GM18907 (cell line): Measurements from ENCODE around the gene KRT222.

ENCODE experiments used
- ATAC-seq: cut with Tn5 transposase; IDR thresholded peaks from one replicate; pipeline ENCODE4 v1.9.1; 2021; ENCODE audit warnings: mild to moderate bottlenecking, moderate library complexity; ENCODE audit not compliant: unreplicated experiment

Gene KRT222

DNA sequence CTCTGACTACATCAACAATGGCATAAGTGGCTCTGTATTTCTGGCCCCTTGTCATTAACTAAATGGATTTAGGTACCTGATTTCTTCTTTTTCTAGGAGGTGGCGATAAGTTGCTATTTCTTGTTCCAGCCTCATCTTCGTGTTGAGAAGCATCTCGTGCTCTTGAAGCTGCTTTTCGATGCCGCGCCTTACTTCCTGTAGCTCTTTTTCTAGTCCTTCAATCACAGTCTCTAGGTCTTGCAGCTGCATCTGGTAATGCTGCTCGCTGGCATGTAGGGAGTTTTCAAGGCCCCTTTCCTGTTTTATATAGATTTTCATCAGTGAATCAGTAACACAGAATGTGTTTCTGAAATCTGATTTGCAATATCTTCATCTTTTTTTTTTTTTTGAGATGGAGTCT lies 5.1 kb downstream of the KRT222 start:
- no peak for ATAC-seq

DNA sequence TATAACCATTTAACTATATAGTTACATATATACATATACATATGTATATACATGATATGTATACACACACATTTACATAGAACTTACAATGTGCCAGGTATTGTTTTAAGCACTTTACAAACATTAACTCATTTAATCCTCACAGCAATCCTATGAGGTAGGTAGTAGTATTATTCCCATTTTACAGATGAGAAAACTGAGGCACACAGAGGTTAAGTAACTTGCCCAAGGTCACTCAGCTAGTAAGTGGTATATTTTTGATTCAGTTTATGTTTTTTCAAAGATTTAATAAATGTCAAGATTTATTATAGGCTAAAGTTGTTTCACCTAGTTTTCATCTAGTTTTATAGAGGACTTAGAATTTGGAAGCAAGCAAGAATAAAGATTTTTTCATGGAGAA lies 6.6 kb downstream of the KRT222 start:
- no peak for ATAC-seq

DNA sequence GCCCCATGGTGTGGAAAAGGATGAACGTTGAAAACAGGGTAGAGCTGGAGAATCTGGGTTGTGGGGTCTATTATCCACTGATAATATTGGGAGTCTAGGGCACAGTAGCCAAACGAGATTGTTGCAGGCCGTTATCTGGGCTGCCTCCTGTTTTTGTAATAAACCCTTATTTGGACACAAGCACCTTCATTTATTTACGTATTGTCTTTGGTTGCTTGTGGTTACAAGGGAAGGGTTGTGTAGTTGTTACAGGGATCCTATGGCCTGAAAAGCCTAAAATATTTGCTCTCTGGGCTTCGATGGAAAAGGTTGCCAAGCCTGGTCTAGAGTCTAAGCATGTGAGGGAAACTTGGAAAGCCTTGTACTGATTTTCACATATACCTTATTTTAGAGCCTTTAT lies 13.0 kb downstream of the KRT222 start:
- no peak for ATAC-seq

DNA sequence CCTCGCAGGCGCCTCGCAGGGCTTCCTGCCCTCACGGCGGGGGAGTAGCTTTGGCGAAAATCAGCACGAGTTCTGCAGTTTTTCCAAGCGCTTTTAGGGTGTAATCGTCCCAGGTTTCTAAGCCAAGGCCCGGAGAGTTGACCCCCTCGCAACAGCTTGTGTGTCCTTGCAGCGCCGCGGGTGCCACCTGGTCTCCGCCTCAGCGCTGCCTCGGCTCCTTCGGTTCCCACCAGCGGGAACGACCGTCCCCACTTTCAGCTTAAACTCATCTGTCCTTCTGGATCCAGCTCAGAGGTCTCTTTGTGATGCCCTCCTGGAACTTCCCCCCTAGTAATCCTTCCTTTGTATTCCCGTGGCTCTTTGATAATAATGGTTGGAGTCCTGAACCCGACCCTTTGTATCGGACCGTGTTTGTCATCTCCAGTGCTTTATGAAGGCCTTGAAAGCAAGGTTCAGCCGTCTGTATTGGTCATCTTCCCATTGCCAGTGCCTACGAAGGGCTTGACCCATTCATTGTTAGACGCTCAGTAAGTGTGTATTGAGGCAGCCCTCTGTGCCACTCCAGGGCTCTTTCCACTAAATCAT lies 16.5 kb downstream of the KRT222 start:
- ATAC-seq, result peak; percentile 27

DNA sequence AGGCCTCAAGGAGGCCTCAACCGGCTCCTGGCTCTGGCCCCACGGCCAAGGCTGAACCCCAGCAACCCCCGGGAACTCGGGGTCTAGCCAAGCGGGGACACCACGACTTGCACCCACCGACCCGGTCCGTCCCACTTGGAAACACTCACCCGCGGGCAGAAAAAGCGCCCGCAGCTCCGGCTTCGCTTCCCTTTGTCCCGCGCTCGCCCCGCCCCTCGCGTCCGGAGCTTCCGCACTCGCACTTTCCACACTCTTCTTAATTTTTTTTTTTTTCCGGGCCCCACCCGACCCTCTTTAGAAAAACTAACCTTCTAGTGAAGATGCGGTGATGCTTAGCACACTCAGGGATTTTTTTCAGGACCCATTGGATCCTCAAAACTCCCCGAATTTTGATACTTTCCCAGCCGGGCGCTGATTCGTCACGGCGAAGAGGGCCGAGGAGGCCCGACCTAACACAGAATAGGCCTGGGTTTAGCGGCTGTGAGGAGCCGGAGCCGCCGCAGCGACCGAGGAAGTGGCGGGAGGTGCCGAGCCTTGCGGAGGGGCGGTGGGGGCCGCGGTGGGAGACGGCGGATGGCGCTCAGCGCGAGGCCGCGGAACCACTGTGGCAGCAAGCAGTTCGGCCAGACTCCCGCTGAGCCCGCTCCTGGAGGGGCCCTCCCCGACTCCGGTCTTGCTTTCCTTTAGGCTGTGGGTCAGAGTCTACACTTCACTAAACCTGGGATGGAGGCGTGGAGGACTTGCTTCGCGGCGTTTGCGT lies 17.2 kb downstream of the KRT222 start, which contains the start of gene SMARCE1:
Gene SMARCE1 (minus strand): TSS at position 195 of the 760 bp plus-strand sequence. CDS start 2,016 bp downstream, outside the sequence.
- ATAC-seq, result peak; percentile 72

DNA sequence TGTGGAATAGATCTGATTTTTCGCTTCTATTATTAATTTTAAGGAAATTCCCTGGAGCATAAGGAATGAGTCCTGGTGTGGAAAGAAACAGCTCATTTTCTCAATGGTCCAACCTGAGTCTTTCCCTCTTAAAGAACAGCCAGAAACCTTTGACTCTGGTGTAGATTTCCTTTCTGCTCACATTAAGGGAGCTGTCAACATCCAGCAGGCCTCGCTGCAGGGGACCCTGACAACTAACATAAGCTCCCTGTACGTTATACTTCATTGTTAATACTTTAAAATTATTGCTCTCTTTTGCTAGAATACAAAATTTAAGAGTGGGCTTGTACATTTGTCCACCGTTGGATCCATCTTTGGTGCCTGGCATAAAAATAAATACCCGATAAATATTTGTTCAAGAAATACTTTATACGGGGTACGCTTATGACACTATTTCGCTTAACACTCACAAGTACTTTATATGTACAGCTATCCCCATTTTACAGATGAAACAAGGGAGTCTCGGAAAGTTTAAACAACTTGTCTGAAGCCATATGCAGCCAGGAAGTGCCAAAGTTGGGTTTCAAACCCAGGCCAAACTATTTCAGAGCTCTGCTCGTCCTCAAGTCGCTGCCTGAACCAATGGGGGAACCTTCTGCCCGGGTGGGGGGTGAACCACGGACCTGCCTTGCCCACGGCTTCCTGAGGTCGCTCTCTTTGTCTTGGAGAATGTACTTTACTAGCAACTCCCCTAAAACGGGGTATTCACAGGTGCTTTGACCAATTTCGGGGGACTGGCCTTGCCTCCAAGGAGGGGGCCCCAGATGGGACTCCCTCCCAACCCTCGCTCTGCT lies 18.0 kb downstream of the KRT222 start:
- ATAC-seq, result peak; percentile 22

DNA sequence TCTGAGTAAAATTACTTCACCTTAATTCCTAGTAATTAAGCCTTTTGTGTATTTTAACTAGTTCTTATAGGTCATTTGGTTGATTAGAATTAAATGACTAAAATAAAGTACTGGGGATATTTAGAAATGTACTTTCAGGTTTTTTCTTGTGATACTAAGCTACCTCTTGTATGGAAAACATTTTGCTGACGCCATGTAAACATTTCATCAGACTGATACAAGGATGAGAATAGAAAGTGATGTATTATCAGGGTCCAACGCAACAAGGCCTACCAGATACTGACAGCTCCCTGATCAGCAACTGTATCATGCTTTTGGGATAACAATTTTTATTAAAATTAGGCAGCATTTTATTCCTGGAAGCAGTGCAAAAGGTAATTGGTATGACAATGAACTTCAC lies 19.0 kb downstream of the KRT222 start:
- ATAC-seq, result no peak

DNA sequence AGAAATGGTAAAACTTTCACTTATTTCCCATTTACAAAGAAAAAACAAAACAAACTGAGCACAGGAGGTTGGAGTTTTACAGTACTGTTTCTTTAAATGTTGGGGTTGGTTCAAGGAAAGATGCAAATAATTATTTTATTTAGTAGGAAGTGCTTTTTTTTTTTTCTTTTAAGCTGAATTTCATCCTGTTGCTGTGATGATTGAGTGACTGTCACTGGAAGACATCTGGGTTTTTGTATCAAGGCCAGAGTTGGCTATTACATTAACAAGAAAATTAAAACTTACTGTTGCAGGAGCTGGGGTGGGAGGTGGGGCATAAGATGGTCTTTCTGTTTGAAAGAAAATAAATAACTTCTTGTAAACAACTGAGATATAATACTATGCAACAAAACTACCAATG lies 19.7 kb downstream of the KRT222 start:
- no peak for ATAC-seq

DNA sequence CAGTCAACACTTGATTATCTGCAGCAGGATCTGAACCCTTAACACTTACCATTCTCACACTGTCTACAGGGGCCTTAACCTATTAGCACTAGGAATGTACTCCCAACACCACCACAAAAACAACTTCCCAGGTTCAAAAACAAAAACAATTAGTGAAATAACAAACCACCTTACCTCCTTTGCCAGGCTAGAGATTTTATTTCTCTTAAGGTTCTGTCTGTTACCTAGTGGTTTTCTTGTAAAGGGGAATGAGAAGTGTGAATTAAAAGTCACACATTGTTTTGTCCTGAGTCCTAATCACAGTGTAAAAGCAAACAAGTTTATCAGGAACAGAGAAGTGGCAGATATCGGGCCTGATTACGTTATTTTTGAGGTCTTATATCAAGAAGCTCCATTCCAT lies 27.0 kb downstream of the KRT222 start:
- no peak for ATAC-seq

DNA sequence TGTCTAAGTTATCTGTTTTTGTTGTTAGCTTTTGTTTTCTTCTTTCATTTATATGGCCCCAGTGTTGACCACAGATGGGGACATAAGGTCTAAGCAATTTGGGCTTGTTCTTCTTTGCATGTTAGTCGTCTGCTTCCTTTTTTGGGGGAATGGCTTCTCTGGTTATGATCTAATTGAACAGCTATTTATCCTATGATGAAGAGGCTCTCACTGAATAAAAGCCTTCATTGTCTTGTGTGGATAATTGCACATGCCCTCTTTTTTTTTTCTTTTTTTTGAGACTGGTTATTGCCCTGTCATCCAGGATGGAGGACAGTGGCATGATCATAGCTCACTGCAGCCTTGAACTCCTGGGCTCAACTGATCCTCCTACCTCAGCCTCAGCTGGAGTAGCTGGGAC lies 31.1 kb downstream of the KRT222 start:
- ATAC-seq, result no peak

DNA sequence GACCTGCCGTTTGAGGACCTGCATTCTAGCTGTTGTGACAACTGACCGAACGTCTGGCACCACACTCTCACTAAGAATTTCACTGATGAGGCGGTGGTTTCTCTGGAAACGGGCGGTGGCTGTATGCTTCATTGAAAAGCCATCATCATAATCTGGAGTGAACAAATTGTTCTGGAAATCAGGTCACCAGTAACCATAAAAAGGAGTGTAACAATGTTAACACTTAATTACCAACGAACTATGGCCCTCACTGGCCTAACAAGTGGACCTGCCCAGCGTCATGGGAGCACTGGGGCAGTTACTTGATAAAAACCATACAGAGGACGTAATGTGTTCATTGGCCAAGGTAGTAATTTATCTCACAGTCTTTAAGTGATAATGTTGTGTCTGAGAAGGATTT lies 32.8 kb downstream of the KRT222 start:
- no peak for ATAC-seq

DNA sequence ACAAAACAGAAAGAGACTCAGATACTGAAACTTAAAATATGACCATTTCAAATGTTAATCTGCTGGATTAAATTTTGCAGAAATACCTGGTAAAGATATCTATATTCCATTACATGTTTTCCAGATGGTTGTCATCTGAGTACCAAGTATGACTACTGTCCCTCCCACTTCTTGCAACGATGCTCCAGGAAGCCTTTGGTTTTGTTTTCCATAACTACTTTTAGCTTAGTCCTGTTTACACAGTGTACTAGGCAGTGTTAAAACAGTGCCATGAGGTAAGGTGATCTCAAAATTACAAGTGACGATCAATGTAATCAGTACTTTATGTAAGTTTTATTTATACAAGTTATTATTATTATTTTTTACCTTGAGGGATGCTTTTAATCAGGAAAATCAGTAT lies 35.1 kb downstream of the KRT222 start:
- no peak for ATAC-seq

DNA sequence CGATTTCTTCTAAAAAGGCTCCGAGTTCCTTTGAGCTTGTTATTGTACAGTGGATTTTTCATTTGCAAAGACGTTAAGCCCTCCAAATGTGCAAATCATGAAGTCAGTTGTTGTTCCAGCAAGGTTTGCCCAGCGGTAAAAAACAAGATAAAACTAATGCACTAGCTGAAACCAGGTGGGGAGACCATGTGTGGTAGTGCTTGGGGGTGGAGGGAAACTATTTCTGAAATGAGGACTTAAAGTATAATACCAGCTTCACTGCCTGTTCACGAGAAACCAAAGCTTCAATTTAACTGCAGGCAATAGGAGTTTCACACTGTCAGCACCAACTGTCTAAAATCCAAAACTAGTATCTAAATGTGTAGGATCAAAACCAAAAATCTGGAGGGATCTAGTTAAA lies 39.7 kb downstream of the KRT222 start:
- ATAC-seq, result no peak

DNA sequence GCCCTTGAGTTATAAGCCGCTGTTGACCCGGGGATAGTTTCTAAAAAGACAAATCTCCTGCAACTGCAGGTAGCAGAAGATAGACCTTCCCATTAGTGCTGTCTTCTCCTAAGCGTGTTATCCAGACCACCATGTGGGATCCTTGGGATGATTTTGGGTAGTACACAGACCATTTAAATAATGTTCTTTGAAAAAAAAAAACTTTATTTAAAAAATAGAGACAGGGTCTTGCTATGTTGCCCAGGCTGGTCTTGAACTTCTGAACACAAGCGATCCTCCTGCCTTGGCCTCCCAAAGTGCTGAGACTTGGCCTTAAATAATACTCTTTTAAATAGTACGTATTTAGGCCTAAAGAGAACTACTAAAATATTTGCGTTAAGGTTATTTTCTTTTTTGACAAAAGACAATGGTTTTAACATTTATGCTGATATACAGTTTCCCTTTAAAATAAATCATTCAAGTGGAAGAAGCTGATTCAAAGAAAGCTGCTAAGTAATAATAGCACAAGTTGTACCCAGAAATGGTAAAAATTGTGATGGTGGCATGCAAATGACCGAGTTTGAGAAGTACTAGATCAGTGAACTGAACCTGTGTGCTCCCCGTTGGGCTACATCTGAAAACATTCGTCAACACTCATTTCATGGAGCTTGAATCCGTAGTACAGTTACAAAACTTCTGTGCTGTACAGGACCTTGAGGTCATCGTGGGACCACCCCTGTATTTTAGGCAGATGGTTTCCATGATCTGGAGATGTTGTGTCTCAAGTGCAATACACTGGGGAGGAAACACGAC lies 41.4 kb downstream of the KRT222 start:
- no peak for ATAC-seq

DNA sequence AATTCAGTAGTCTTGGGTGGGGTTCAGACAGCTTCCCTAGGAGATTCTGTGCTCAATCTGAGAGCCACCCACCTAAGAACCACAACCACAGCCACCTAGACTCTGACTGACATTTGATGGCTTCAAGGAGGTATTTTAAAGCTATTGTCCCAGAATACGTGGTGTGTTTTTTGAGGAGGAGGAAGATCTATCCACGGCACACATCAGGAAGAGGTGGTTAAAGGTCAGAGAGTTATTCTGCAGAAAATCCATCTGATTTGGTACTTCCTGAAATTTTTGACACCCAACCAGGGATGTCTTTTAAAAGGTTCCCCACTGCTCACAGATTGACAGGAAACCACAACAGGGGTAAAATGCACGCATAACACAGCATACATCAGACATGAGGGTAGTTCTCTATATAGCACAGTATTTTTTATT lies 42.5 kb downstream of the KRT222 start:
- ATAC-seq, result no peak

DNA sequence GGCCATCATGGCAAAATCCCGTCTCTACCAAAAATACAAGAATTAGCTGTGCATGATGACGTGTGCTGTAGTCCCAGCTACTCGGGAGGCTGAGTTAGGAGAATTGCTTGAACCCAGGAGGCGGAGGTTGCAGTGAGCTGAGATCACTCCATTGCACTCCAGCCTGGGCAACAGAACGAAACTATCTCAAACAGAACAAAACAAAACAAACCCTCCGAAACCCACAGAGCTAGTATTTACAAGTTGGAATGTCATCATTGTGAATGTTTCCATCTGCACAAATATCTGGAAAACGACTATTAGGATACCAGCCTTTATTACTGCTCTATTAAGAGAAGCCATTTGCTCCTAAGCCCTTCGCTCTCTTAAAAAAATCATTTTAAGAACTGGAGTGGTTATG lies 43.4 kb downstream of the KRT222 start:
- ATAC-seq, result no peak

DNA sequence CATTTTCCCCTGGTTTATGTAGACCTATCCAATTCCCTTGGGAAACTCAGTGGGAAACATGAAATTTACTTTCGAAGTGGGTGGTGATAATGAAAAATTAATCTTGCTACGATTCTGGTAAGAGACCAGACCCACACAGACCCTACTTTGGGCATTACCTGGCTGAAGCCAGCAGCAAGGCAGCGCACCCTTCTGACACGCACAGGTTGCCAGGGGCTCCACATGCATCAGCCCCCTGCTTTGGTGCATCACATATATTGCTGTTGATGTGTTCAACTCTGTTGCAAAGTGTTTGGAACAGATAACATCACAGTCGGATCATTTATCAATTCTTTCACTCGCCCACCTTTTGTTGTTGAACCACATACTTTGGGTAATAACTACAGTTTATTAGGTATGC lies 44.0 kb downstream of the KRT222 start:
- no peak for ATAC-seq

DNA sequence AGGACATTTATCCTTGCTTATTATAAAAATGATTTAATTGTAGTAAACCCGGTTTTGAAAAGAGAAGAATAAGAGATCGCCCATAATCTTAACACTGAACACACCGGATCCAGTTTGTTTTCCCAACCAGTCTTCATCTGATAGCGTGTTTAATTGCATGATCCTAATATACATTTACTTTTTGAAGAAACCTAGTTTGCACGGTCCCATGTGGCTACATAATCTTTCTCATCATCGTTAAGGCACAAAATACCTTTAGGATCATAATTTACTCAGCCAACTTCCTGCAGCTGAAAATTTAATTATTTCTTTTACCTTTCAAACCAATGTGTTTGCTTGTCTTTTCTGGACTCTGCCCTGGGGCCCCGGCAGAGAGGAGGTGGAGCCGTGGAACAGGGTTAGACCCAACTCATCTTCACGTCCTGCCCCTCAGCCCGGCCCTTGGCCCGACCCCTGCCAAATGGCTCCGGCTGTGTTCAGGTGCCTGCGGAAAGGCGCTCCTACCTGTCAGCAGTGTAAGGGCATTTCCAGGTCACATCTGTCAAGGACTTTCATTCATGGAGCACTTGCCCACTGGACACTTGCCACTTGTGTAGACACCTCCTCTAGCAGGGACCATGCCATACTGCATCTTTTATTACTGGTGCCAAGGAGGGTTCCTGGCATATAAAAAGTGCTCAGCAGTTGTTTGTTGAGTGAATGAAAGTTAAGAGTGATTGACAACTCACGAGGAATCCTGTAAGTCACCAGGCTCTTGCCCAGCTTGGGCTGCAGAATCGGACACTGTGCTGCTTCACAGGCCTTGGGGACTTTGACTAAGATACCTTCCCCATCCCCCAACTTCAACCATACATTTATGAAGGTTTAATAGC lies 46.0 kb downstream of the KRT222 start:
- no peak for ATAC-seq

DNA sequence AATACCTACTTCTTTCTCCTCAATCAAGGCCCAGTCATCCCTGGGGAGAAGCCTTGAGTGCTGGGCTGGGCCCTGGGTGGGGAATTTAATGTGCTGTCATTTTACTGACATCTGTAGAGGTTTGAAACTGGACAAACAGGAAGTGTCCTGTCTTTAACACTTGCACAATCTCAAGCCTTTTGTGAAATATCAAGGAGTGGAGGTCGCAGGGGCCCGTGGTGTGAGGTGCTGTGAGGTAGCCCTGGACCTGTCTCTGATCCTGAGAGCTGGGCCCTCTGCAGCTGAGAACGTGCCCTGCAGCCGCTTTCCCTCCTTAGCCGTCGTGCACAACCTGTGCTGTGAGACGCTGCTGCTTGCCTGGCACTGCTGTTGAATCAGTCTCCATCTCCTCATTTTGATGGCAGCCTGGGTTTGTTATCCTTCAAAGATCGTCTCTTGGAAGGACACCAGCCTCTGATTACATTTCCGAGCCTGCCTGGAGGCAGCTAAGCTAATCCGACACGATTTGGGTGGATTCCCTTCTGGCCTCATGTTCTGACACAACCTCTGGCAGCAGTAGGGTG lies 47.2 kb downstream of the KRT222 start:
- ATAC-seq, result no peak

DNA sequence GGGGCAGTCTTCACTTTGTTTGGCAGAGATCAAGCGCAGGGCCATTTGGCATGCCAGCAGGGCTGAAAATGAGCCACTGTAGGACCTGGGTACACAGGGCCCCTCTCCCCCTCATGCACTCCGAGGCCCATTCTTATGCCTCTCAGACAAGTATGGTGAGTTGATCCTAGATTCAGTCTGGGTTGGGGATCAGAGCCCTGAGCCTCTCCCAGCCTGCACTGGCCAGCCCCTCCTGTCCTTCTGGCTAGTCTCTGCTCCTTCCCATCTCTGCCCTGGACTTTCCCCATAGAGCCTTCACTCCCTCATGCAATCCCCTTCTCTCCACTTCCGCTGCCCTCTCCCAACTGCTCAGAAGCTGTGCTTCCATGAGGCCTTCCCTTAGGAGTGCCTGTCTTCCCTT lies 48.4 kb downstream of the KRT222 start:
- no peak for ATAC-seq
